GM18502 (cell line): ENCODE measurements around the gene KCNMA1.

Experiments
- ATAC-seq: cut with Tn5 transposase; IDR thresholded peaks from one replicate; pipeline ENCODE4 v1.9.1; 2021; ENCODE audit warnings: mild to moderate bottlenecking; ENCODE audit not compliant: unreplicated experiment, poor library complexity

Gene KCNMA1

DNA sequence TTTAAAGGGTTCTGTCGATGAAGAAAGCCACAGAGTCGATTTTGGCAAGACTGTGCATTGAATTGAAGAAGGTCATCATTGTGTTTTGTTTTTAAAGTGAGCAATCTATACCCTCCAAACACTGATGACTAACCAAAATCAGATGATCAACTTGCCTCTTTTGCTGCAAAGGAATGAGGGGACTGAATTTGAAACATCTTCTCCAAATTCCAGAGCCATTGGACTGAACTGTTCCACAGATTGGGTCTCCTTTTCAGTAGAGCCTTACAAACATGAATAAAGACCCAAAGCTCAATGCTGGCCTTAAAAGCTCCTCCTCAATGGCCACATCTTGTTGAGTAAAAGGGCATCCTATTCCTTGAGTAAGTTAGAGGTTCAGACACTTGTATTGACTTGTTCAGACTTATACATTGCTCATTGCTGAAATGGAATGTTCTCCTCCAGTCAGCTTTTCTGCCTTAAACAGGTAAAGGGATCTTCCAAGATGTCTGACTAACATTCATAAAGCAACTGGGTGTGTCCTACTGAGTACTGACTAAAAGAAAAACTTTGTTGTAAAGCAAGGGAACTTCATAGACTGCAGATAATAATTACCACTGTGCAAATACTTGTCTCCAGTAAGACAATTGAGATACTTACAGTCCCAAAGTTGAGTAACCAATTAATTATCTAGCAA is 630.6 kb downstream of the KCNMA1 start:
- no peak for ATAC-seq

DNA sequence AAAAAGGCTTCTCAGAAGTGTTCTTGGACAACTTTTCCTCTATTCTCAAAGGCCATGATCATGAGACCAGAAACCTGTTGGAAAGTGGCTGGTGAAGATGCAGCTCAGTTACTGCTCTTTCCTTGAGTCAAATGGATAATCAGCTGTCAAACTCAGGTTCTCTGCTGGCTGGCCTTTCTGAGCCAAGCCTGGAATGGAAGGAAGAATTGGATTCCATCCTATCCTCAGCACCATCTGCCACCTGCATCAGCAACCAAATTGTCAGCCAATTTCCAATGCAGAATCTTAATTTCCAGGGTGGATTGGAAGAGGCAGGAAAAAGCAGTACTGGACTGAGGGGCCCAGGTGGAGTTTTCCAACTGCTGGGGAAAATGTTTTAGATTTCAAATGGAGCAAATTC is 631.7 kb downstream of the KCNMA1 start:
- ATAC-seq, result no peak

DNA sequence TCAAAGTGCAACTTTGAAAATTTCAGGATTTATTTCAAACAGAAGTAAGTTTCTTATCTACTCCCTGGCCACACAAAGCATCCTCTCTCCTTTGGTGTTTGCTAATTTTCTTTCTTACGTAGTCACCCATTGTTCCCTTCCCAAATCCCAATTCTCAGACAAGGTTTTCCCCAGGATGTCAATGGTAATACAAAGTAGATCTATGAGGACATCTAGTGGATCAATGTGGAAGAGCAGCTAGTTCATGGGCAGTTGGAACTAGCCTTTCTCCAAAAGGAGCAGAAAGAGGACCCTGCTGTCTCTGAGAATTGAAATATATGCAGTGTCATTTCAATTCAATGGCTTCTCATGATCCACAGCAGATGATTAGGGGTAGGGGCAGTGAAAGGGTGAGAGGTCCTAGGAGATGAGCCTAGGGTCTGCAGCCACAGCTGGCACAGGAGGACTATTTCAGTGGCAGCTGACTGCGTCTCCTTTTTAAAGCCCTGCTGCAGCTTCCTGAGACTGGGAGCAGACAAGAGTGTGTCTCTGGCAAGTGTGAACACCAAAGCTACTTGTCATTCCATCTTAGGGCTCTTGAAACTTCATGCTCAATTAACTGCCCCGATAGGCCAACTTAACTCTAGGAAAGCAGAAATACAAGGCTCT is 632.6 kb downstream of the KCNMA1 start:
- ATAC-seq, result no peak

DNA sequence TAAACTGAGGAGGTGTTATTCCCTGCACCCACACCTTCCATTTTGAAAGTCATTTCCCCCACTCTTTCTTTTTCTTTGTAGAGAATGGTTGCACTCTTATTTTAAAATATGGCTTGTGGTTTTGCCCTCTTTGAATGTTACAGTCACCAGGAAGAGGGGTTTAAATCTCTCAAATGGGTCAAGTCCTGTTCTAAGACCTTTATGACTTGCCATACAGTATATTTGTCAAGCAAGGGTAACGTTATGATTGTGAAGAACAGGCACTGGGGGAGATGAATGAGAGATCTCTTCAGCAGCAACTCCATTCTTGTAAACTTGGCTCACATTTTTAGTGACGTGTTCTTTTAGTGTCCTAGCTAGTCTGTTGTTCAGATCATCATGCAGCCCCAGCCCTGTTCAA is 634.7 kb downstream of the KCNMA1 start:
- no peak for ATAC-seq

DNA sequence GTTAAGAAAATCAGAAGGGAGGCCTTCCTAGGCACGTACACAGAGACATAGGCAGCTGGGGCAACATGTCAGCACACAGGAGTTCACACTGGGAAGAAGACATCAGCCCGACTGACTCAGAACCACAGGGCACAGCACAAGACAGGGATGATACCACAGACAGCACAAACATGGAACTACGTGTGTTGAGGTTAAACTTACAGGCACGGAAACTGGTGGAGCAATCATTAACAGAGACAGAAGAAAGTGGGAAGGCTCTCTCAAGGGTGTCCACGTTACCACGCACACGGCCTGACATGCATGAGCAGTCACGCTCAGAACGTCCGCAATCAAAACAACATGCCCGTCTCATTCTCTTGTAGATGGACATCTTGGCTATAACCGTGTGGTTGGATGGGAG is 636.4 kb downstream of the KCNMA1 start:
- ATAC-seq, result no peak

DNA sequence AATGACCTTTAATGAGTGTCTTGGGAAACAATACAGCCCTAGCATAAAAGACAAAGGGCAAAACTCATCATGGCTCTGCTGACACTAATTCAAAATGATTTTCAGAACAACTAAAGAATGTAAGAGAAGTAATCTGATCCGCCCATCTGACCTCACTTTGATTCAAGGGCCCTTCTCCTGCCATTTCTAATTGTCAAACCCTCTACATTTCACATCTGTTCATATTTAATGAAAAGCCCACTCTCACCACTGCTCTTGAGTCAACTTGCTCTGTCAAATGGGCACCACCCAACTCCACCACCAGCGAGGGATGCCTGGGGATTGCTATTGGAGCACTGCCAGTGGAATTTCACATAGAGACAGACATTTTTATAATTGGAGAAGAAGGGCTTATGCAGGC is 639.2 kb downstream of the KCNMA1 start:
- no peak for ATAC-seq

DNA sequence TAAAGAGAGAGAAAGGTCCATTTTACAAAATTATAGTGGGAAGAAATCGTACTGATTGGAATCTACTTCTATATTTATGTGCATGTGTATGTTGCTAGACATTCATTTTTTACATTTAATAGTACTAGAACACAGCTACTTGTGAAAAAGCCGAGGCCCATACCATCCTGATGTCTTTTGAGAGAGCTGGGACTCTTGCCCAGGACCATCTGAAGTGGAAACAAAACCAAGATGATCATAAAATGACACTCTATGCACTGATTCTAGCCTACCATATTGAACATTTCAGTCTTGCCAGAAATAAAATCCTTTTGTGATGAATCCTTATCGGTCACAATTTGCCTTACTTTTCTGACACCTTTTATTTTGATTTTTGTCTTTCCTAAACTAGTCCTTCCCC is 640.0 kb downstream of the KCNMA1 start:
- no peak for ATAC-seq

DNA sequence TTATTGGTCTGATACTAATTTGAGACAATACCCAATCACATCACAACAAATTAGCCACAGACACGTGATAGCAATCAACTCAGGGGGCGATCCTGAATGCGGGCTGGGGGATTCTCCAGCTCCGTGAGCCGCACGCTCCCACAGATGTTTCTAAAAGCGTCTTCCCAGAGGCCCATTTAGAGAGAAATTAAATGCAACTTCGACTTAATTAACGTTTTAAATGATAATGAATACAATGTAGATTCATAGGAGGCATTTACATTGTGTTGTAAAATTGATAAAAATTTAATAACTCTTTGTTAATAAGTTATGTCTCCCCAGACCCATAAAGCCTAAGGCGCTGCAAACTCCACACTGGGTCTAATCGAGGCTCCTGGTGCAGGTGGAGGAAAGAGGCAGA is 642.6 kb downstream of the KCNMA1 start:
- no peak for ATAC-seq

DNA sequence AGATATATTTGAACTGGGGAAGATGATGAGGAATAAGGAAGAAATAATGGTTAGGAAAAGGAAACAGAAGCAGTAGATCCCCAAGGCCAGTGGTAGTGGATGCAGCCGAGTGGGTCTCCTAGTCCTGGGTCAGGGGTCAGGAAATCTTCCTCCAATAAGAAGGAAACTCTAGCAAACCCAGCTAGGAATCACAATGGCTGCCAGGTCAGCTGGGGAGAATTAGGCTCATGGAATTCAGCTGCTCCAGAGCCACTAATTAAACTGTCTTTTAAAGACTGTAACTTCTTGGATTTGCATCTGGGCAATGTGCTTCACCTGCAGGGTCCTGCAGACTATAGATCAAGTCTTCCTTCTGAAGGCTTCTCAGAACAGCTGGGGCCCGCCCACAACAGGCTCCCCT is 644.4 kb downstream of the KCNMA1 start:
- ATAC-seq, result no peak

DNA sequence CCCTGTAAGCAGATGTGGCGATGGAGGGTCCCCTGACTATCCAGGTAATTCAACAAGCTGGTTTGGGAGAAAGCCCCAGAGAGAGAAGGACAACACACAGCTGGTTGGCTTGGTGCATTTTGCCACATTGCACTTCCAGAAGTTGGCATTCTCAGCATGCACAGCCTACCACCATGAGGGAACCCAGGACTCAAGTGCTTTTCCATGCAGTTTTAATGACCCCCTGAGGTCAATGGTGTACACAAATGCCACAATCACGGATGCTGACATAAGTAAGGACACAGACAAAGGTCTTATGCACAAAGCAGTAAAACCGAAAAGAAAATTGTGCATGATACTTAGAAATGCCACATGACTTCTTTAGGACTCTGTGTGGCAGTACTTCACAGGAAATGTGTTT is 645.1 kb downstream of the KCNMA1 start:
- ATAC-seq, result no peak

DNA sequence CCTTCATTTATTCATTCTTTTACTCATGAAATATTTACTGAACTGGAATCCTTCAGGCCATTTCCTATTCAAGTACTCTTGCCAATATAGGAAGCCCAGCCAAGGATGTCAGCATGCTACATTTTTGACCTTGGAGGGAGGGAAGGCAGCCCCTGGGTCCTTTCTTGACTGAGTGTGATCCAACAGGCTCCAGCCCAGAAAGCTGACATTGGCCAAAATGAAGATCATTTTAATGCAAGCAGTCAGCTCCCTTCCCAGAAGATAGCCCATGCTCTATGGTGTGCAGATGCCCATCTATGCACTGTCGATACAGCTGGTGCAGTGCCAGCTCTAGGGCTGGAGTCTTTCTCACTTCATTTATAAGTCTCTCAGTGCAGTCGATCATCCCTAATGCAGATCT is 646.0 kb downstream of the KCNMA1 start:
- ATAC-seq, result no peak

DNA sequence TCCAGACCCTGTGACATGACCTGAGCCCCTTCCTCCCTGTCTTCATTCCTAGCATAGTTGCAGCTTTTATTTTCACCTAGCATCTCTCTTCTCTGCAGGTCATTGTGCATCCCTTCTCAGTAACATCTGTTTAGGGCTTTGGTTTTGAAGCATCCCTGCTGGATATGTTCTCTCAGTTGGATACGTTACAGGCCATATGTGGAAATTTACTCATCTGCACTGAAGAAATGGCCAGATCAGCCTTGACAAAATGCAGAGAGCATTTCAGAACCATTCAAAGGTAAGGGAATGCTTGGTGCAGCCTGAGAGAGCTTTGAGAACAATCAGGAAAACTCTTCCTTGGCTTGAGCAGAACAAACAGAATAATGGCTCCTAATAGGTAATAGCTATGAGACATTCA is 647.0 kb downstream of the KCNMA1 start:
- no peak for ATAC-seq

DNA sequence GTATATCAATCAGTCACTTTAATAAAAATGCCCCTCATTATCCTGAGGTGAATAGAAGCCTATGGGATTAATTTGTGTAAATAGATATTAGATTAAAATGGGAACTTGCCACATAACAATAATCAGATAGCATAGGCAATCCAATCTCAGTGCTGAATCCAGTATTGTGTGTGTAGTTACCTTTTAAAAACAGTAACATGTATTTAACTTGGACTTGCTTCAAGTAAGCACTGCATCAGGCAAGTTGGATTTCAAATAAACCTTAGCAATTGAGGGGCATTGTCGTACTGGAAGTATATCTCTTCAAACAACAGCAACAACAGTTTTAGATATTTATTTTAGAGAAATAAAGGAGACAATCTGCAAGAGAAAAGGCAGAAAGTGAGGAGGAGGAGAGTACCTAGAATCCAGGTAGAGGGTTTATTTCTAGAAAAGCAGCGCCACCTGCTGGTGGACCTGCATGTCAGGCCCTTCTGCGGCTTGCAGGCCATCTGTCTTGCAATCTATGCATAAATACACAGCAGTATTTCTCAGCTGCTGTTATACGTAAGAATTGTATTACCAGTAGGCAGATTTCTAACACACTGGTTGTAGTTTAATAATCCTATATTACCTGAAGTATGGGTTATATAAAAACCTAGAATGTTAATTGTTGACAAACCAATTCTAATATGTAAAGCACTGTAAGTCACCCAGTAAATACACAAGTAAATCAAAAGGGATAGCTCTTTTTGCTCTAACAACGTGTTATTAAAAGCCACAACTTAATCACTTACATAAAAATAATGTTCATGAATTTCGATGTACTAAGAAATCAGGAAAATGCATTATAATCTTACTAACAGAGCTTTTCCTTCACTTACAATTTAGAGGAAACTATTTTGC is 652.8 kb downstream of the KCNMA1 start:
- peak; percentile 88 for ATAC-seq

DNA sequence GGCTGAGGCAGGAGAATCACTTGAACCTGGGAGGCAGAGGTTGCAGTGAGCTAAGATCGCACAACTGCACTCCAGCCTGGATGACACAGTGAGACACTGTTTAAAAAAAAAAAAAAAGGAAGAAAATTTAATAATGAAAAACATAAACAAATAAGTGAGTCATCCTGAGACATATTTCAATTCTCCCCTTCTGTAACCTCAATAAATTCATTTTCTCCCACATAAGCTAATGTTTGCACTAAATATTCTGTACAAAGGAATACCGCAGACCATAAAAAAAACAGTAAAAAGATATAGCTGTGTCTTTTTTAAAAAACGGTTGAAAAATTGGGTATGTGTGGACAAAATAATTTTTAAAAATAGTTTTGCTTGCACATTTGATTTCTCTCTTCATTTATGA is 654.0 kb downstream of the KCNMA1 start:
- no peak for ATAC-seq

DNA sequence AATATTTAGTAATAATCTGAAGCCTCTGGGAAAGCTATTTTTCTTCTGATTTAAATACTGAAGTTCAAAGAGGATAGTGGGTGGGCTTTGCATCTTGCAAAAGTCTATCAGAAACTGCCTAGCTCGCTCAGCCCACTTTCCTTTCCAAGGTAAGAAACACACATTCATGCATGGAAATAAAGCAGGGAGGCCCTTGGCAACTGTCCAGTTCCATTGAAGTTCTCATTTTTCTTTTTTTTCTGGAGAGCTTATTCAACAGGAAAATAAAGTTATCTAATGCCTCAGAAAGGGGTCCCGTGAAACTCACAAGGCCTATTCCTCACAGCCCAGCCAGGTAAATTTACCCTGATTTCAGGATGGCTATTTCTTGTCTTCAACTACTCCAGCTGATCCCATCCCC is 654.9 kb downstream of the KCNMA1 start:
- ATAC-seq, result no peak

DNA sequence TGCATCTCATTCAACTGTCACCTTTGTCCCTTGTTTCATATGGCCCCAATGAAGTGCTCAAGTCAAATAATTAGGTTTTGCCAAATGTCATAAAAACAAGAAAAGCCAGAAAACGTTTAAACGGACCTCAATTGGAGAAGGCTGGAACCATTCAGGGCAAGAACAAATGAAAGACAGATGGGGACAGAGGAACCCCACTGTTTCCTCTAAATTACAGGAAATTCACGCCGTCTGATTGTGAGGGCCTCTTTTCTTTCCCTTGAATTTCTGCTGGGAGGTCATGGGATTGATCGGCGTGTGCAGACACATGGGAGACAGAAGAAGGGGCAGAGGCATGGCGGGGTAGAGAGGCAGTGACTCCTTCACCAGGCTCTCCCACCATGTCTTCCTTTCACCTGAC is 656.4 kb downstream of the KCNMA1 start:
- ATAC-seq, result no peak

DNA sequence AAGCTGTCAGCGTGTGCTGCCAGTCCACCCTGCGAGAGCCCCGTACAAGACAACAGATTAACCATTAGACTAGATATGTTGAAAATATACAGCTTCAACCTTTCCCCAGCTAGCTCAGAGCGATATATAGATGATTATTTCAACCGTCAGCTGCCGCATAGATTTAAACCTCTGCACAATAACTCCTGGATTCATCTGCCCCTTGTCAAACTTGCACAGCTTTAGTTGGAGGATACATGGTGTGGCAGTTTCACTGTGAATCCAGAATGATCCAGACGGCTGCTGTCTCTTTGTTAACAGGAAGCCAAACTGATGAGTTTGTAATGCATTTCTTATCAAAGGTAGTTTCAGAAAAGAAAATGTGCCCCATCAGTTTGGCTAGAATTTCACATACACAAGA is 659.7 kb downstream of the KCNMA1 start:
- ATAC-seq, result no peak

DNA sequence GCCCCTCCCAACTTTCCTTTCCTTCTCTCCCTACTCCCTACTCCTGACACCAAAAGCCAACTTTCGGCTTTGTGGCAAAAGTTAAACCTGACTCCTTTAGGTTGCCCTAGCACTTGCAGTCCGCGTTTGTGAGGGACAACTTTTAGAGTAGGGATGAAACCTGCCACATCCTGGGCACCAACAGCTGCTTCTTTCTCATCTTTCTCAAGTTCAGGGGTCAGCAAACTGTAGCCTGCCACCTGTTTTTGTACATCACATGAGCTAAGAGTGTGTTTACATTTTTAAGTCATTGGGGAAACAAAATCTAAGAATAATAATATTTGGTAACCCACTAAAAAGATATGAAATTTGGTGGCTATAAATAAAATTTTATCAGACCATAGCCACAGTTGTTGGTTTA is 660.6 kb downstream of the KCNMA1 start:
- ATAC-seq, result no peak

DNA sequence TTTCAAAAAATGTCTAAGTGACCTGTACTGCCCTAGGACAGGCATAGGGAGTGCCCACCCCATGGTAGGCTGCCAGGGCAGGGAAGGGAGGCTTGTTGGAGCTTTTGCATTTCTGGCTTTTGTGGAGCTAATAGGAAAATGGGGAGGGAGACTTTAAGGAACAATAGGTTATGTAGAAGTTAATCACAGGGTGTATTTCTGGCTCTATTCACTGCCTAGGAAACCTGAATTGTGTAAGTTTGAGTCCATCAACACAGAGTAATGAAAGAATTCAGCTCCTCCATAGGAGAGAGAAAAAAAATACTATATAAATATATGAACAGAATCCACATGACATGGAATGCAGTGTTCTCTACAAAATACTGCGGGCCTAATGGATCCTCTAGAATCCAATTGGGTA is 661.5 kb downstream of the KCNMA1 start:
- ATAC-seq, result no peak

DNA sequence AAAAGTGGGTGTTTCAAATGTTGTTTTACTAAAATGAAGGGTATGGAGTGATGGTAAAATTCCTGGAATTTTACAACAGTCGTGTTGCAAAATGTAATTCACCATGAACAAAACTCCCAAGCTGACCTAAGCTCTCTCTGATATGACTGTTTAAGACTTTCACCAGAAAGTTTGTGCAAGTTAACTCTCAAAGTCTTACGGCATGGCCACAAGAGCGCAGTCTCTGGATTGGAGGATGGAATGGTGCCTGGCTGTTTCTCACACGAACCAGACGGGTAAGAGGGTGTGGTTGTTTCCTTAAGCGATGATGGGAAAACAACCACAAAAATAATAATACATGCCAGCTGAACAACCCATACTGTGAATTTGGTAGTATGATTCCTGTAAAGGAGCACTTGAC is 662.5 kb downstream of the KCNMA1 start:
- ATAC-seq, result no peak

DNA sequence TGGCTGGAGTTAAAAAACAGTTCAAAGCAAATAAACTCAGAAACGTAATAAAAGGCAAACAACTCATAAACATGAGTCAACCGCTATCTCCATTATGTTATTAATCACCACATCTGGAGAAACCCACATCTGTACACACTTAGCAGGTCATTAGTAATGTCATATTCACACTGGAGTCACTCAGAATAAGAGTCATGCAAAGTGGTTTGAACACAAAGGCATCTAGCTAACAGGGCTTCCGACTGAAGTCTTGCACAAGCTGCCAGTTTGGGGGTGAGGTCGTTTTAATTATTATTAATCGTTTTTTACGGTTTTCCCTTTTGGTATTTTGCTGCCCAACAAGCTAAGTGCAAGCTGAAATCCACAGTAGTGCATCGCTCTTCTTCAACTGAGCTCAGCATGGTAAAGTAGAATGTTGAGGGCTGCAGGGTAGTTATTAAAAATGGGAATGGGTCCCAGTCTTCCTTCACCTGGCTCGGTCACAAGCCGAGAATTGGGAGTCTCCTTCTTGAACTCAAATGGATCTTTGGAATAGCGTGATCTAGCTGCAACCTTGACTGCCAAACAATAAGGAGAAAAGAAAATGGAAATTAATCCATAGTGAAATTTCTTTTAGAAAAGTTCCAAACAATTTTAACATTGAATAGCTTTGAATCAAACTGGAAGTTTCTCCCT is 663.5 kb downstream of the KCNMA1 start:
- ATAC-seq, result no peak
